Measurements from ENCODE around the gene MYO18B. TPM values are rescaled to one million over a fixed set of nuclear protein-coding genes. Genes with fewer than 3 reads are reported as not detected.

Gene MYO18B
- total and polyA plus RNA-seq, 2 of the 4 experiments (the other 2 are of a cell fraction), result under 0.01 TPM; not detected in 1

- Histone ChIP-seq H2BK20ac (ENCODE audit: low read depth, low read length) (no peak overlapping the region), H2BK5ac (ENCODE audit: low read depth, low read length, poor library complexity, severe bottlenecking) (no peak overlapping the region), H3K4me3 (ENCODE audit: insufficient read depth, low read depth, low read length) (no peak overlapping the region), H3K36me3 (ENCODE audit: control insufficient read depth, insufficient read depth, low read length) (no peaks in the 10 kb centered on the region), H3K9me3 (ENCODE audit: control insufficient read depth, insufficient read depth, low read length) (peaks cover 27% of the 10 kb centered on the region), H2AK5ac (ENCODE audit: low read depth, low read length) (no peak overlapping the region), H4K5ac (ENCODE audit: low read depth, low read length) (no peak overlapping the region), H3K79me1 (ENCODE audit: low read depth in 1 of 2, low read length in 2 of 2) (no peaks in the 10 kb centered on the region), H2BK120ac (ENCODE audit: low read depth, low read length) (no peak overlapping the region), H3K27ac (ENCODE audit: insufficient read depth, low read length) (no peak overlapping the region), H4K20me1 (ENCODE audit: insufficient read depth, low read length) (no peaks in the 10 kb centered on the region), H2BK15ac (ENCODE audit: low read depth, low read length) (no peak overlapping the region), H3K4me1 (ENCODE audit: control insufficient read depth, insufficient read depth, low read length) (no peaks in the 10 kb centered on the region), H3K9me1 (ENCODE audit: insufficient read depth, low read length) (no peaks in the 10 kb centered on the region), H3K27me3 (ENCODE audit: control insufficient read depth, insufficient read depth, low read length) (no peaks in the 10 kb centered on the region), H4K91ac (ENCODE audit: insufficient read depth, low read depth, low read length) (no peak overlapping the region), H4K8ac (ENCODE audit: low read depth in 2 of 2, low read length in 2 of 2) (no peak overlapping the region), H3K18ac (ENCODE audit: low read depth, low read length) (no peak overlapping the region), H3K56ac (ENCODE audit: extremely low read depth, insufficient read depth, low read length) (no peak overlapping the region), H2AK9ac (replicated peaks; ENCODE audit: low read depth, low read length, poor library complexity) (no peak overlapping the region), H3K4me2 (ENCODE audit: low read depth, low read length) (no peak overlapping the region), H3K9ac (ENCODE audit: low read depth, low read length) (no peak overlapping the region), H3K14ac (replicated peaks; ENCODE audit: low read depth, low read length) (no peak overlapping the region), H3K23ac (ENCODE audit: low read depth, low read length) (no peak overlapping the region), H2AFZ (replicated peaks; ENCODE audit: low read length, poor library complexity) (no peak overlapping the region), H3K4ac (ENCODE audit: low read depth, low read length) (no peak overlapping the region)
- dilution Hi-C loops (cut with HindIII; ENCODE audit: low sequenced_read_pairs, unreplicated experiment) (no loop called here), in situ Hi-C loops (cut with MboI; ENCODE audit: low sequenced_read_pairs) (no loop called here), intact Hi-C loops (cut with micrococcal nuclease) (no loop called here)
- DNase-seq, result no peak
- no peak for ATAC-seq (ENCODE audit: low read depth)
- ChIA-PET CTCF (no interaction called here), POLR2A (ENCODE audit: unreplicated experiment) (no interaction called here)
- no peak for TF ChIP-seq BHLHE40 (IDR thresholded peaks at IDR 0.05; ENCODE audit: low read depth, low read length)
- no peak for TF ChIP-seq CEBPB (IDR thresholded peaks at IDR 0.05; ENCODE audit: low read depth, low read length)
- TF ChIP-seq MAFK (IDR thresholded peaks at IDR 0.05; ENCODE audit: low read depth, low read length), result no peak
- no peak for TF ChIP-seq RFX5 (IDR thresholded peaks at IDR 0.05; ENCODE audit: low read depth, low read length)
- no peak for TF ChIP-seq MXI1 (IDR thresholded peaks at IDR 0.05; ENCODE audit: borderline replicate concordance, low read depth, low read length)
- no peak for TF ChIP-seq ELK1 (IDR thresholded peaks at IDR 0.05; ENCODE audit: borderline replicate concordance, low read depth, low read length)
- TF ChIP-seq MAZ (IDR thresholded peaks at IDR 0.05; ENCODE audit: borderline replicate concordance, low read depth, low read length), result no peak
- TF ChIP-seq RCOR1 (IDR thresholded peaks at IDR 0.05; ENCODE audit: insufficient replicate concordance, low read length), result no peak
- no peak for TF ChIP-seq RAD21 (IDR thresholded peaks at IDR 0.05; ENCODE audit: low read length)
- no peak for TF ChIP-seq NFE2L2 (IDR thresholded peaks at IDR 0.05; ENCODE audit: low read depth, low read length)
- no peak for TF ChIP-seq USF2 (IDR thresholded peaks at IDR 0.05; ENCODE audit: low read depth, low read length)
- TF ChIP-seq, protein P1, sequence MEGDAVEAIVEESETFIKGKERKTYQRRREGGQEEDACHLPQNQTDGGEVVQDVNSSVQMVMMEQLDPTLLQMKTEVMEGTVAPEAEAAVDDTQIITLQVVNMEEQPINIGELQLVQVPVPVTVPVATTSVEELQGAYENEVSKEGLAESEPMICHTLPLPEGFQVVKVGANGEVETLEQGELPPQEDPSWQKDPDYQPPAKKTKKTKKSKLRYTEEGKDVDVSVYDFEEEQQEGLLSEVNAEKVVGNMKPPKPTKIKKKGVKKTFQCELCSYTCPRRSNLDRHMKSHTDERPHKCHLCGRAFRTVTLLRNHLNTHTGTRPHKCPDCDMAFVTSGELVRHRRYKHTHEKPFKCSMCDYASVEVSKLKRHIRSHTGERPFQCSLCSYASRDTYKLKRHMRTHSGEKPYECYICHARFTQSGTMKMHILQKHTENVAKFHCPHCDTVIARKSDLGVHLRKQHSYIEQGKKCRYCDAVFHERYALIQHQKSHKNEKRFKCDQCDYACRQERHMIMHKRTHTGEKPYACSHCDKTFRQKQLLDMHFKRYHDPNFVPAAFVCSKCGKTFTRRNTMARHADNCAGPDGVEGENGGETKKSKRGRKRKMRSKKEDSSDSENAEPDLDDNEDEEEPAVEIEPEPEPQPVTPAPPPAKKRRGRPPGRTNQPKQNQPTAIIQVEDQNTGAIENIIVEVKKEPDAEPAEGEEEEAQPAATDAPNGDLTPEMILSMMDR (conservative IDR thresholded peaks at IDR 0.05; ENCODE audit: low read depth, low read length), result no peak
- no peak for TF ChIP-seq POLR2A (IDR thresholded peaks at IDR 0.05; ENCODE audit: low read depth, low read length)
- TF ChIP-seq CHD1 (IDR thresholded peaks at IDR 0.05; ENCODE audit: low read depth, low read length), result no peak
- TF ChIP-seq FOS (IDR thresholded peaks at IDR 0.05; ENCODE audit: low read depth, low read length), result no peak
- no peak for TF ChIP-seq SMC3 (IDR thresholded peaks at IDR 0.05; ENCODE audit: low read depth, low read length)
- BruUV-seq (replicated peaks), result no TSS peak
- WGBS, 2 experiments (ENCODE audit: extremely low coverage in 2 of 2, insufficient read length in 1 of 2), result 0% methylated on average over 3 of the region's 10 CpGs; no CpG with 5 or more reads in 1 of the 2 experiments
Measured at GRCh38 chr22:25942856-25943411, 200.9 kb downstream of the MYO18B start.
